Left ventricle myocardium inferior (tissue), 1 donor: Measurements from ENCODE around the gene PNCK. TPM values are rescaled to one million over a fixed set of nuclear protein-coding genes. Genes with fewer than 3 reads are reported as not detected.

Experiments used
- DNase-seq: peaks from one replicate; pipeline ENCODE4 v3.0.0-alpha.2; 2020
- H3K27ac ChIP-seq: fragments of 200-600 bp; replicated peaks from 2 replicates; pipeline ENCODE4 v1.8.0; 2021
- H3K27me3 ChIP-seq: fragments of 200-600 bp; 2 replicates; pipeline ENCODE4 v1.8.0; 2021; ENCODE audit warnings: low read depth
- H3K36me3 ChIP-seq: fragments of 200-600 bp; 2 replicates; pipeline ENCODE4 v1.8.0; 2021
- H3K4me1 ChIP-seq: fragments of 200-600 bp; 2 replicates; pipeline ENCODE4 v1.8.0; 2021
- H3K4me3 ChIP-seq: fragments of 200-600 bp; 2 replicates; pipeline ENCODE4 v1.8.0; 2021; ENCODE audit warnings: mild to moderate bottlenecking, moderate library complexity
- H3K9me3 ChIP-seq: fragments of 200-600 bp; replicated peaks from 2 replicates; pipeline ENCODE4 v1.8.0; 2021
- CTCF ChIP-seq: fragments of 200-600 bp; IDR thresholded peaks from 2 replicates; pipeline ENCODE4 v1.8.0; 2021; ENCODE audit warnings: antibody characterized with exemption, mild to moderate bottlenecking, borderline replicate concordance
- intact Hi-C: fragments of 100-400 bp; cut with micrococcal nuclease; formaldehyde crosslinking; loops from one replicate; pipeline ENCODE4 v1.11.0; 2022
- total RNA-seq: library from RNA; stranded (reverse); fragmentation: NEBNext Ultra II Directional; extraction: Animal tissue kit (Norgen Biotek cat#: 25700); gene quantifications from one replicate; pipeline ENCODE4 v1.2.1, GENCODE V29; 2021
- donor health status: DM: no; HTN: yes; CAD: no; lungs with severe emphysema.

The PNCK gene
- total RNA-seq, 1 donor from 2014 or later = 6.1 TPM

- peaks cover 34% of the 10 kb centered on the region for H3K27me3 ChIP-seq
- intact Hi-C loops = no loop called here
- DNase-seq = no peak
- peaks cover 7% of the 10 kb centered on the region for H3K4me1 ChIP-seq
- no peaks in the 10 kb centered on the region for H3K9me3 ChIP-seq
- TF ChIP-seq CTCF = no peak
- H3K36me3 ChIP-seq = no peaks in the 10 kb centered on the region
- H3K4me3 ChIP-seq = no peak overlapping the region
- H3K27ac ChIP-seq = no peak overlapping the region
Observed at GRCh38 chrX:153637121-153638040, 36.2 kb downstream of the PNCK start.

GRCh38 chrX:153636716-153637115 lies 36.9 kb downstream of the PNCK start:
- DNase-seq = no peak
- H3K27me3 ChIP-seq = peaks cover 28% of the 10 kb centered on the region

GRCh38 chrX:153635788-153636668 lies 37.6 kb downstream of the PNCK start:
- H3K4me3 ChIP-seq = no peak overlapping the region
- peaks cover 21% of the 10 kb centered on the region for H3K27me3 ChIP-seq
- no peak overlapping the region for H3K27ac ChIP-seq
- H3K36me3 ChIP-seq = no peaks in the 10 kb centered on the region
- TF ChIP-seq CTCF = peak; percentile 25
- no peaks in the 10 kb centered on the region for H3K4me1 ChIP-seq
- no peak for DNase-seq
- intact Hi-C loops = no loop called here
- H3K9me3 ChIP-seq = no peaks in the 10 kb centered on the region

More at GRCh38 chrX:153636716-153637115, 36.9 kb downstream of the PNCK start:
- TF ChIP-seq CTCF = no peak
- H3K4me3 ChIP-seq = no peak overlapping the region
- no peaks in the 10 kb centered on the region for H3K36me3 ChIP-seq
- H3K9me3 ChIP-seq = no peaks in the 10 kb centered on the region
- H3K27ac ChIP-seq = no peak overlapping the region
- intact Hi-C loops = no loop called here
- peaks cover under 1% of the 10 kb centered on the region for H3K4me1 ChIP-seq

GRCh38 chrX:153635388-153635787 lies 38.2 kb downstream of the PNCK start:
- Histone ChIP-seq H3K27me3 (peaks cover 14% of the 10 kb centered on the region), H3K36me3 (no peaks in the 10 kb centered on the region), H3K4me3 (no peak overlapping the region), H3K4me1 (no peaks in the 10 kb centered on the region), H3K27ac (no peak overlapping the region), H3K9me3 (no peaks in the 10 kb centered on the region)
- DNase-seq = no peak
- intact Hi-C loops = no loop called here
- no peak for TF ChIP-seq CTCF

- intact Hi-C loops = no loop called here
- Histone ChIP-seq H3K27me3 (peaks cover 9% of the 10 kb centered on the region), H3K4me3 (no peak overlapping the region), H3K36me3 (no peaks in the 10 kb centered on the region), H3K27ac (no peak overlapping the region), H3K4me1 (no peaks in the 10 kb centered on the region), H3K9me3 (no peaks in the 10 kb centered on the region)
- no peak for DNase-seq
- no peak for TF ChIP-seq CTCF
Observed at GRCh38 chrX:153634832-153635231, 38.8 kb downstream of the PNCK start.
